ENCODE data around the gene P3R3URF.

P3R3URF gene

GRCh38 chr1:46193984-46194570, 17.8 kb upstream of the P3R3URF start:
- DNase-seq: no peak

GRCh38 chr1:46193285-46193684, 17.0 kb upstream of the P3R3URF start:
- no peak for DNase-seq

GRCh38 chr1:46192171-46192570, 15.9 kb upstream of the P3R3URF start:
- DNase-seq: no peak

GRCh38 chr1:46191033-46191701, 14.9 kb upstream of the P3R3URF start:
- DNase-seq: no peak

- no peak for DNase-seq
Observed at GRCh38 chr1:46190539-46190938, 14.3 kb upstream of the P3R3URF start.

- DNase-seq: no peak
Observed at GRCh38 chr1:46188295-46189030, 12.2 kb upstream of the P3R3URF start.

- DNase-seq: no peak
Observed at GRCh38 chr1:46187106-46187869, 11.0 kb upstream of the P3R3URF start.

GRCh38 chr1:46186076-46186475, 9.8 kb upstream of the P3R3URF start:
- DNase-seq: no peak

GRCh38 chr1:46184920-46185658, 8.8 kb upstream of the P3R3URF start:
- DNase-seq: peak; percentile 74

GRCh38 chr1:46183926-46184557, 7.8 kb upstream of the P3R3URF start:
- DNase-seq: no peak

- no peak for DNase-seq
Observed at GRCh38 chr1:46183079-46183847, 7.0 kb upstream of the P3R3URF start.

GRCh38 chr1:46181343-46182260, 5.3 kb upstream of the P3R3URF start:
- DNase-seq: no peak

GRCh38 chr1:46180082-46180616, 3.9 kb upstream of the P3R3URF start:
- DNase-seq: no peak

GRCh38 chr1:46179138-46180081, 3.1 kb upstream of the P3R3URF start:
- DNase-seq: peak; percentile 75

GRCh38 chr1:46175243-46175642, 1.0 kb downstream of the P3R3URF start:
- DNase-seq: no peak

GRCh38 chr1:46174448-46175231, 1.6 kb downstream of the P3R3URF start, which contains the start of gene TSPAN1:
Gene TSPAN1, plus strand, starts transcription at chr1:46175087. Its CDS starts 6,021 bp downstream, at chr1:46181108.
- no peak for DNase-seq

- no peak for DNase-seq
Observed at GRCh38 chr1:46173361-46173856, 2.9 kb downstream of the P3R3URF start.

GRCh38 chr1:46172321-46172720, 4.0 kb downstream of the P3R3URF start:
- no peak for DNase-seq
